H1 (cell line): ENCODE measurements around the gene CNBD2. TPM values are rescaled to one million over a fixed set of nuclear protein-coding genes. Genes with fewer than 3 reads are reported as not detected.

ENCODE experiments used
- CHD7 ChIP-seq: fragments of 300-600 bp; sonication (generic); IDR thresholded peaks from 2 replicates; pipeline ENCODE4 v1.7.1; 2012; ENCODE audit warnings: low read length, moderate library complexity, mild to moderate bottlenecking, inconsistent platforms; ENCODE audit not compliant: insufficient replicate concordance
- EGR1 ChIP-seq: IDR thresholded peaks from 2 replicates; pipeline ENCODE4 v1.6.1; 2011; ENCODE audit warnings: low read depth, low read length, borderline replicate concordance
- GABPA ChIP-seq: IDR thresholded peaks from 2 replicates; pipeline ENCODE4 v1.6.1; 2011; ENCODE audit warnings: mild to moderate bottlenecking, low read length, moderate library complexity, borderline replicate concordance; ENCODE audit not compliant: insufficient read depth
- JUN ChIP-seq: IDR thresholded peaks from 2 replicates; pipeline ENCODE4 v1.6.1; 2011; ENCODE audit warnings: low read depth, mild to moderate bottlenecking, improper control_type of control experiment, low read length
- KDM4A ChIP-seq: IDR thresholded peaks from one replicate; pipeline ENCODE4 v1.7.1; 2012; ENCODE audit warnings: low read depth, mild to moderate bottlenecking, moderate library complexity, low read length, inconsistent platforms; ENCODE audit not compliant: severe bottlenecking
- NANOG ChIP-seq: IDR thresholded peaks from 2 replicates; pipeline ENCODE4 v1.6.1; 2011; ENCODE audit warnings: low read length, low read depth, mild to moderate bottlenecking, inconsistent platforms; ENCODE audit not compliant: insufficient read depth, poor library complexity, severe bottlenecking
- NRF1 ChIP-seq: IDR thresholded peaks from 2 replicates; pipeline ENCODE4 v1.6.1; 2011; ENCODE audit warnings: mild to moderate bottlenecking, low read depth, low read length, improper control_type of control experiment
- RBBP5 ChIP-seq: IDR thresholded peaks from 2 replicates; pipeline ENCODE4 v1.7.1; 2012; ENCODE audit warnings: low read depth, mild to moderate bottlenecking, inconsistent platforms, low read length, moderate library complexity, borderline replicate concordance
- SIN3A ChIP-seq, 2 experiments: IDR thresholded peaks in 1 of 2; conservative IDR thresholded peaks in 1 of 2; 2 replicates each; pipeline ENCODE4 v1.6.1; 2011 to 2012; ENCODE audit warnings: low read length in 2 of 2, improper control_type of control experiment in 1 of 2, low read depth in 1 of 2, mild to moderate bottlenecking in 1 of 2
- polyA plus RNA-seq, 7 experiments: library from polyadenylated mRNA; depleted of rRNA in 3 of 7; stranded (reverse) in 5 of 7; unstranded in 2 of 7; fragments of >200 nt in 5 of 7; fragments of 200-250 nt in 2 of 7; gene quantifications; 1 replicate in 5 of 7; 2 replicates in 1 of 7; 4 replicates in 1 of 7; pipeline versions ENCODE4 v1.2.1 to v1.2.3, GENCODE V29; 2011 to 2013; ENCODE audit warnings: missing spikeins in 2 of 7, mixed read lengths in 2 of 7
- total RNA-seq: library from RNA; stranded (reverse); fragmentation: NEBNext Ultra II Directional; extraction: Animal tissue kit (Norgen Biotek cat#: 25700); gene quantifications from 2 replicates; pipeline ENCODE4 v1.2.1, GENCODE V29; 2021

CNBD2 gene
- total and polyA plus RNA-seq, 2 of the 8 experiments (the other 6 are each of a cell fraction or from before 2014, with no cell fraction given), result 2.6 to 4.5 TPM

GRCh38 chr20:35954200-35954906, 14.0 kb upstream of the CNBD2 start, which contains the start of gene SCAND1 (continued):
- TF ChIP-seq CHD7, result no peak
- peak; percentile 100 for TF ChIP-seq GABPA
- peak; percentile 72 to 74; a peak in 1 of 4 replicates for TF ChIP-seq SIN3A (conservative IDR thresholded peaks at IDR 0.05 in 1 of 2, IDR thresholded peaks at IDR 0.05 in 1 of 2; ENCODE audit: low read depth in 1 of 2, low read length in 2 of 2)
- TF ChIP-seq JUN, result peak; percentile 18; the same call in 1 of the 2 replicates
- no peak for TF ChIP-seq NANOG
- TF ChIP-seq NRF1, result peak; percentile 57
- peak; percentile 47; the same call in 1 of the 2 replicates for TF ChIP-seq EGR1
- TF ChIP-seq KDM4A, result peak; percentile 83
- peak; percentile 64; the same call in 1 of the 2 replicates for TF ChIP-seq RBBP5
